Nephron progenitor cell (in vitro differentiated cells): Measurements from ENCODE around the gene ZG16B.

Experiments
- DNase-seq: peaks from one replicate; pipeline ENCODE4 v3.0.0; 2021
- H3K27ac Mint-ChIP-seq: 2 replicates; pipeline ENCODE4 v1.8.0; 2021; ENCODE audit warnings: mild to moderate bottlenecking, moderate library complexity, mixed read lengths
- H3K27me3 Mint-ChIP-seq: 2 replicates; pipeline ENCODE4 v1.8.0; 2021; ENCODE audit warnings: mild to moderate bottlenecking, low read depth, mixed read lengths; ENCODE audit not compliant: poor library complexity
- H3K36me3 Mint-ChIP-seq: 2 replicates; pipeline ENCODE4 v1.8.0; 2021; ENCODE audit warnings: low read depth, mixed read lengths
- H3K4me1 Mint-ChIP-seq: 2 replicates; pipeline ENCODE4 v1.8.0; 2021; ENCODE audit warnings: mixed read lengths
- H3K4me3 Mint-ChIP-seq: 2 replicates; pipeline ENCODE4 v1.8.0; 2021; ENCODE audit warnings: mild to moderate bottlenecking, moderate library complexity, mixed read lengths
- H3K9me3 Mint-ChIP-seq: 2 replicates; pipeline ENCODE4 v1.8.0; 2021; ENCODE audit warnings: mild to moderate bottlenecking, moderate library complexity, mixed read lengths
- TF ChIP-seq, protein P1 (sequence below): fragments of 200-600 bp; sonication (generic); IDR thresholded peaks from 2 replicates; pipeline ENCODE4 v1.5.0; 2021; ENCODE audit warnings: antibody characterized with exemption

ZG16B gene

DNA sequence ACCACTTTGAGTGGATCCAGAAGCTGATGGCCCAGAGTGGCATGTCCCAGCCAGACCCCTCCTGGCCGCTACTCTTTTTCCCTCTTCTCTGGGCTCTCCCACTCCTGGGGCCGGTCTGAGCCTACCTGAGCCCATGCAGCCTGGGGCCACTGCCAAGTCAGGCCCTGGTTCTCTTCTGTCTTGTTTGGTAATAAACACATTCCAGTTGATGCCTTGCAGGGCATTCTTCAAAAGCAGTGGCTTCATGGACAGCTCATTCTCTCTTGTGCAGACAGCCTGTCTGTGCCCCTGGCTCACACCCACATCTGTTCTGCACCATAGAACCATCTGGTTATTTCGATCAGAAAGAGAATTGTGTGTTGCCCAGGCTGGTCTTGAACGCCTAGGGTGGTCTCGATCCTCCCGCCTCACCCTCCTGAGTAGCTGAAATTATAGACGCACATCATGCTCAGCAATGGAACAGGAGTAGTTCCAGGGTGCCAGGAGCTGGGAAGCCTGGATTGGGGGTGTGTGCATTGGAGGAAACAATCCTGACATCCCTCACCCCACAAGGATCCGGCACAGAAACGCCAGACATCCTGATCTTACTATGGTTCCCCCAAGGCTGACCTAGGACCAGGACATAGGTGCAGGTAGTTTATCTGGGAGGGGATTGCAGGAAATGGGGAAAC lies 8.5 kb upstream of the ZG16B start:
- no peaks in the 10 kb centered on the region for H3K9me3 Mint-ChIP-seq
- H3K36me3 Mint-ChIP-seq: no peaks in the 10 kb centered on the region
- no peak overlapping the region for H3K27ac Mint-ChIP-seq
- TF ChIP-seq, protein P1, sequence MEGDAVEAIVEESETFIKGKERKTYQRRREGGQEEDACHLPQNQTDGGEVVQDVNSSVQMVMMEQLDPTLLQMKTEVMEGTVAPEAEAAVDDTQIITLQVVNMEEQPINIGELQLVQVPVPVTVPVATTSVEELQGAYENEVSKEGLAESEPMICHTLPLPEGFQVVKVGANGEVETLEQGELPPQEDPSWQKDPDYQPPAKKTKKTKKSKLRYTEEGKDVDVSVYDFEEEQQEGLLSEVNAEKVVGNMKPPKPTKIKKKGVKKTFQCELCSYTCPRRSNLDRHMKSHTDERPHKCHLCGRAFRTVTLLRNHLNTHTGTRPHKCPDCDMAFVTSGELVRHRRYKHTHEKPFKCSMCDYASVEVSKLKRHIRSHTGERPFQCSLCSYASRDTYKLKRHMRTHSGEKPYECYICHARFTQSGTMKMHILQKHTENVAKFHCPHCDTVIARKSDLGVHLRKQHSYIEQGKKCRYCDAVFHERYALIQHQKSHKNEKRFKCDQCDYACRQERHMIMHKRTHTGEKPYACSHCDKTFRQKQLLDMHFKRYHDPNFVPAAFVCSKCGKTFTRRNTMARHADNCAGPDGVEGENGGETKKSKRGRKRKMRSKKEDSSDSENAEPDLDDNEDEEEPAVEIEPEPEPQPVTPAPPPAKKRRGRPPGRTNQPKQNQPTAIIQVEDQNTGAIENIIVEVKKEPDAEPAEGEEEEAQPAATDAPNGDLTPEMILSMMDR: no peak
- H3K4me3 Mint-ChIP-seq: no peak overlapping the region
- DNase-seq: no peak
- H3K4me1 Mint-ChIP-seq: no peaks in the 10 kb centered on the region
- H3K27me3 Mint-ChIP-seq: peaks cover 33% of the 10 kb centered on the region

DNA sequence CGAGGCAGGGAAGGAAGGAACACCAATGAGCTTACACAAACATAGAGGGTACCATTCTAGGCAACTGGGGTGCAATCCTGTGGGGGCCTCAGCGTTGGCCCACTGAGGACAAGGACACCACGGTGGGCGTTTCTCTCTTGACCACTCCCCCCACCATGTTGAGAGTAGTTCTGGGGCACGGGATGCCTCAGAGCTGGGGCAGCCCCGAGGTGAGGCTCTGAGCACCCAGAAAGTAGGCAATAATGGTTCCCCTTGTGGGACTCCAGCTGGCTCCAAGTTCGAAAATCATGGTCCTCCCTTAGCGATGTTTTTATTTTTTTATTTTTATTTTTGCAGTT lies 8.0 kb upstream of the ZG16B start:
- Mint-ChIP-seq H3K36me3 (no peaks in the 10 kb centered on the region), H3K9me3 (no peaks in the 10 kb centered on the region), H3K4me1 (no peaks in the 10 kb centered on the region), H3K27ac (no peak overlapping the region), H3K4me3 (no peak overlapping the region), H3K27me3 (peaks cover 34% of the 10 kb centered on the region)
- no peak for DNase-seq
- TF ChIP-seq, protein P1: no peak

DNA sequence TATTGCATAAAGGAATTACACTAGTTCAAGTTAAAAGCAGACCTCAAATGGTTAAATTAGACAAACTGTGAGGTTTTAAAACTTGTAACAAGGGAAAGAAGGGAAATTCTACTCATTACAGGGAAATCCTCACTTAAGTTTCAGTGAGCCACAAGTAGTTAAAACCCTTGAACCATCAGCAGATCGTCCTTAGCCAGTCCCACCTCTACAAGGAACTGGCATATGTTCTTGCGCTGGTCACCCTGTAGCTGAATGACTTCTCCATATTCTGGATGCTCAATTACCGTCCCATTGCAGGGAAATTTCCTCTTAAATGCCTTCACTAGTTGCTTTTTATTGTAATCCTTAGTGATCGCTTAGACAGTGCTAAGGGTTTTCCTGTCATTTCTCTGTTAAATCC lies 7.6 kb upstream of the ZG16B start:
- Mint-ChIP-seq H3K9me3 (no peaks in the 10 kb centered on the region), H3K4me1 (no peaks in the 10 kb centered on the region), H3K27me3 (peaks cover 36% of the 10 kb centered on the region), H3K4me3 (no peak overlapping the region), H3K36me3 (no peaks in the 10 kb centered on the region), H3K27ac (no peak overlapping the region)
- TF ChIP-seq, protein P1: no peak
- DNase-seq: no peak

DNA sequence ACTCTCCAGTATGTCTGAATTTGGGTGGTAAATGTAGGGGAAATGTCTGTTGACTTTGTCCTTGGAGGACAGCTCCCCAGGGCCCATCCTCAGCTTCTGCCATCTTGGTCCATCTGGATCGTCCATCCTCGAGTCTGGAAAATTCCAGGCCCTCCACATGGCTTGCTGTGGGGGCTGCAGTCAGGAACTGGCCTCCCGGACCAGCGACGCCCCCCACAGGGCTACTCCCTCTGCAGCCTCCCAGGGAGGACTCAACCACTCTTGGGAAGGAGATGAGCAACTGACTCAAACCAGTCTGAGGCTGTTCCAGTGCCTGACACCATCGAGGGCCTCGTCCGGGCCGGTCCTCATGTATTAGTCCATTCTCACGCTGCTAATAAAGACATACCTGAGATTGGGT lies 5.5 kb upstream of the ZG16B start:
- DNase-seq: no peak
- Mint-ChIP-seq H3K27ac (no peak overlapping the region), H3K4me1 (no peaks in the 10 kb centered on the region), H3K36me3 (no peaks in the 10 kb centered on the region), H3K27me3 (peaks cover 51% of the 10 kb centered on the region), H3K4me3 (no peak overlapping the region), H3K9me3 (no peaks in the 10 kb centered on the region)
- TF ChIP-seq, protein P1: no peak

DNA sequence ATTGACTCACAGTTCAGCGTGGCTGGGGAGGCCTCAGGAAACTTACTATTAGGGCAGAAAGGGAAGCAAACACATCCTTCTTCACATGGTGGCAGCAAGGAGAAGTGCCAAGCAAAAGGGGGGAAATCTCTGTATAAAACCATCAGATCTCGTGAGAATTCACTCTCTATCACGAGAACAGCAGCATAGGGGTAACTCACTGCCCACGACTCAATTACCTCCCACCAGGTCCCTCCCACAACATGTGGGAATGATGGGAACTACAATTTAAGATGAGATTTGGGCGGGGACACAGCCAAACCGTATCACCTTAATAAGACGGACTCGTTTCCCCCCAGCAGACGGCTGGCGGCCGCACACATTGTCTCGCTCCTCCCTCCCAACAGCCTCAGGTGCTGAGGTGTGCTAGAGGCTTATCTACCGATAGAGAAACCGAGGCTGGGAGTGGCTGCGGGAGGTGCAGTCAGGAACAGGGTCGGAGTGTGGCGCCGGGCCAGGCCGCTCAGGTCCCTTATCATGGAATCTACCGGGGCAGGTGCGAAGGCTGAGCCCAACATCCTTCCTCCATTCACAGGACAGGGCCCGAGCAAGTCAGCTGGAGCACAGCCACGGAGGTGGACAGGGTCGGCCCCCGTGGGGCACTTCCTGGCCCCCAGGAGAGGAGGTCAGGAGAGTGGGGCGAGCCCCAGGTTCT lies 4.9 kb upstream of the ZG16B start:
- Mint-ChIP-seq H3K27ac (no peak overlapping the region), H3K27me3 (peaks cover 51% of the 10 kb centered on the region), H3K4me3 (no peak overlapping the region), H3K36me3 (no peaks in the 10 kb centered on the region), H3K9me3 (no peaks in the 10 kb centered on the region), H3K4me1 (no peaks in the 10 kb centered on the region)
- TF ChIP-seq, protein P1: no peak
- DNase-seq: no peak

DNA sequence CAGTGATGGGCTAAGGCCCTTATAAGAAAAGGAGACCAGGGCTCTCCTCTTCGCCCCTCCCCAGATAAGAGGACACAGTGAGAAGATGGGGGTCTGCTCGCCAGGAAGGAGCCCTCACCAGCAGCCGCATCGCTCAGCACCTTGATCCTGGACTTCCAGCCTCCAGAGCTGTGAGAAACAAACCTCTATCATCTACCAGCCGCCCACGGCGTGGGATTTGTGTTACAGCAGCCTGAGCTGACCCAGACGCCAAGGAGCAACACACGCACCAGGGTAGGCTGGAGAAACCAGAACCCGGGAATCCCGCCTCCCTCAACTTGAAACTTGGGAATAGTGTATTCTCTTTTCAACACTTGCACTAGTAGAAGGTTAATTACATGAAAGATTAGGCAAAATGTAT lies 4.2 kb upstream of the ZG16B start:
- Mint-ChIP-seq H3K4me3 (no peak overlapping the region), H3K27me3 (peaks cover 51% of the 10 kb centered on the region), H3K9me3 (no peaks in the 10 kb centered on the region), H3K4me1 (no peaks in the 10 kb centered on the region), H3K36me3 (no peaks in the 10 kb centered on the region), H3K27ac (no peak overlapping the region)
- TF ChIP-seq, protein P1: no peak
- no peak for DNase-seq
